ENCODE results near the gene PRSS21.

PRSS21 gene

GRCh38 chr16:2779978-2780898 is 36.8 kb upstream of the PRSS21 start:
- no peak for DNase-seq

GRCh38 chr16:2782583-2783351 is 34.3 kb upstream of the PRSS21 start:
- no peak for DNase-seq

GRCh38 chr16:2783581-2784357 is 33.3 kb upstream of the PRSS21 start:
- DNase-seq: no peak

- no peak for DNase-seq
These were observed 32.5 kb upstream of the PRSS21 start for GRCh38 chr16:2784358-2785100.

GRCh38 chr16:2785101-2785991 is 31.7 kb upstream of the PRSS21 start:
- no peak for DNase-seq

- no peak for DNase-seq
These were observed 30.8 kb upstream of the PRSS21 start for GRCh38 chr16:2786061-2786825.

- no peak for DNase-seq
These were observed 30.2 kb upstream of the PRSS21 start for GRCh38 chr16:2786826-2787151.

GRCh38 chr16:2787406-2787805 is 29.6 kb upstream of the PRSS21 start, which contains the start of gene PRSS33:
Gene PRSS33, minus strand, starts transcription at chr16:2787560. Its CDS starts 1,013 bp downstream, at chr16:2786547.
- DNase-seq: no peak

GRCh38 chr16:2787961-2788360 is 29.1 kb upstream of the PRSS21 start:
- no peak for DNase-seq

- DNase-seq: no peak
These were observed 26.4 kb upstream of the PRSS21 start for GRCh38 chr16:2790631-2791030.

- no peak for DNase-seq
These were observed 25.9 kb upstream of the PRSS21 start for GRCh38 chr16:2791174-2791573.

GRCh38 chr16:2792940-2793339 is 24.1 kb upstream of the PRSS21 start:
- no peak for DNase-seq

- no peak for DNase-seq
These were observed 21.5 kb upstream of the PRSS21 start for GRCh38 chr16:2795395-2796143.

- no peak for DNase-seq
These were observed 18.3 kb upstream of the PRSS21 start for GRCh38 chr16:2798723-2799204.

GRCh38 chr16:2799205-2799858 is 17.7 kb upstream of the PRSS21 start:
- no peak for DNase-seq

GRCh38 chr16:2799859-2800226 is 17.2 kb upstream of the PRSS21 start:
- no peak for DNase-seq

- no peak for DNase-seq
These were observed 13.4 kb upstream of the PRSS21 start for GRCh38 chr16:2803545-2804195.

- no peak for DNase-seq
These were observed 12.3 kb upstream of the PRSS21 start for GRCh38 chr16:2804728-2805127.

- no peak for DNase-seq
These were observed 10.8 kb upstream of the PRSS21 start for GRCh38 chr16:2806286-2806685.

Measured in bone marrow (tissue), 2 donors.